Skin epidermis (tissue), 12 donors: ENCODE results near the gene DYRK1B.
A peak's percentile ranks its signal among the peaks of the same experiment; 100 is the strongest.
"Not testable (repeated sequence)": the region's sequence is repeated elsewhere in the genome, so short reads cannot be mapped to it uniquely, and the experiment has no call there.

Experiments used
- H3K27ac ChIP-seq, 21 experiments: fragments of 200-600 bp; sonication (generic) in 11 of 21; one replicate each; pipeline ENCODE4 v1.5.0; 2020; ENCODE audit warnings: mild to moderate bottlenecking in 3 of 21, inconsistent platforms in 2 of 21, moderate library complexity in 2 of 21
- H3K4me3 ChIP-seq, 7 experiments: fragments of 200-600 bp; sonication (generic) in 2 of 7; one replicate each; pipeline ENCODE4 v1.5.0; 2020; ENCODE audit warnings: inconsistent platforms in 2 of 7, mild to moderate bottlenecking in 2 of 7, moderate library complexity in 1 of 7

The DYRK1B gene

DNA sequence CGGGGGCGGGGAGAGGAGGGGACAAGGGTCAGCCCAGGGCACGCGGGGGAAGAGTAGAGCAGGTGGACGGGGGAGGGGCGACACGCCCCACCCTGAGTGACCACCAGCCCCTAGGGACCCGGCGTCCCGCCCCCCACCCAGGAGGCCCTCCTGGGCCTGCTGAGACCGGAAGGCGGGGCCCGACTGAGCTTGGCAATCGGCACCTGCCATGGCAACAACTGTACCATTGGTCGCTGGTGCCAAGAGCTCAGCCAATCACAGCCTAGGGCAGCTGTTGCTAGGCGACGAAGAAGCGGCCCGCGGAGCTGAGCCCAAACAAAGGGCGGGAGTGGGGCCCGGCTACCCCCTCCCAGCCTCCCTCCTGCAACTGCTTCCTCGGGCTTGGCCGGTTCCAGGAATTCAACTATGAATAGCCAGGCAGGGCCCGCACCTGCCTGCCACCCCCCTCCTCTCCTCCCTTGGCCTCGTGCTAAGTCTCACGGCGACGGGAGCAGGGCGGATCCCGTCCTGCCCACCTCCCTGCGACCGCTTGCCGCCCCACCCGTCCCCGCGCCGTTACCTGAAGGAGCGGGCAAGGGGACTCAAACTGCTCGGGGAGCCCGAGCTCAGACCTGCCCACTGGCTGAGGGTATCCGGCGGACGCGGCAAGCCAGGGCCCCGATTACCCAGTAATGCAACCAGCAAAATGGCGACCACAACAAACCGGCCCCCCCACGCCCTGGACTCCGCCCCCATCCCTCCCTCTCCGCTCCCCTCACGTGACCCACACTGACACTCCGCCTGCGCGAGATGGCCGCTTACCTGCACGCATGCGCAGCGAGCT is at the start of gene DYRK1B:
TSS of gene DYRK1B (minus strand) at position 699 of the 823 bp plus-strand sequence. CDS start 2,295 bp downstream, outside the sequence.
- peak within 1 kb of the TSS; percentile 79 to 100 (median 87) for H3K4me3 ChIP-seq
- peak within 1 kb of the TSS; percentile 64 to 96 (median 88) for H3K27ac ChIP-seq

DNA sequence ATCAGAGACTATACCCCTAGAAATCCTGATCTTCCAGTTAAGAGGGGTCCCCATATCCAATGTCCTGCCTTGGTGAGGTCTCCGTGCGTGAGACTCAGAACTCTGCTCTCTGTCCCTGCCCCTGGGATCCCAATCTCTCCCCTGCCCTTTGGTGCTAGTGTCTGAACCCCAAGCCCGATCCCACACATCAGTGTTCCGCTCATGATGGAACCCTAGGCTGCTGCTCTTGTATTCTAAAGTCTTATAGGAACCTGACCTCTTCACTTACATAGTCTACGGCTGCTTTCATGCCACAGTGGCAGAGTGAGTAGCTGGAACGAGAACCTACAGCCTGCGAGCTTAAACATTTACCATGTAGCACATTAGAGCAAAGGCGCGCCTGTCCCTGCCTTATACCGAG is 48.7 kb upstream of the DYRK1B start:
- not testable (repeated sequence) for H3K4me3 ChIP-seq, H3K27ac ChIP-seq

DNA sequence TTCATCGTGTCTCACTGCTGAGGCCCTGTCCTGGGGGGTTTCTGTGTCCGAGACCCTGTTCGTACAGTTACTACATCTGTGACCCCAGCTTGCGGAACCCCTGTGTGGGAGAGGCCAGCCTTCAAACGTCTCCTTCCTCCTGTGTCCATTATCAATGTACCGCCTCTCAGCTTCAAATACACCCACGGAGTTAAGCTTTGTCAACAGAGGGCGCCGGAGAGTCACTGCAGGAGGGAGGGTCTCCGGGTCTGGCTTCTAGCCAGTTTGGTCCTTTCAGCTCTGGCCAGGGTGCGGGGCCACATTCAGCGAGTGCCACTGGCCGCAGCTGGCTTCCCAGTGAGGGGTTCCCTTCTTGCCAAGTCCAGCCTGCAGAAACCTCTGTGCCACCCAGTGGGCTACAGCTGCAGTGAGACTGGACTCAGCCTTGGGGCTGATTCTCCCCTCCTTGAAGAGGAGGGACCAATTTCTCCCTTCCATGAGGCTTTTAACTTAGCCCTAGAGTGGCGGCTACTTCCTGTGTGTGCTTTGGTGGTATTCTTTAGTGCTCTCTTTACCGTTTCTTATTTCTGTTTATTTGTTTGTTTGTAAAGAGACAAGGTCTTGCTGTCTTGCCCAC is 47.6 kb upstream of the DYRK1B start:
- not testable (repeated sequence) for H3K27ac ChIP-seq, H3K4me3 ChIP-seq

DNA sequence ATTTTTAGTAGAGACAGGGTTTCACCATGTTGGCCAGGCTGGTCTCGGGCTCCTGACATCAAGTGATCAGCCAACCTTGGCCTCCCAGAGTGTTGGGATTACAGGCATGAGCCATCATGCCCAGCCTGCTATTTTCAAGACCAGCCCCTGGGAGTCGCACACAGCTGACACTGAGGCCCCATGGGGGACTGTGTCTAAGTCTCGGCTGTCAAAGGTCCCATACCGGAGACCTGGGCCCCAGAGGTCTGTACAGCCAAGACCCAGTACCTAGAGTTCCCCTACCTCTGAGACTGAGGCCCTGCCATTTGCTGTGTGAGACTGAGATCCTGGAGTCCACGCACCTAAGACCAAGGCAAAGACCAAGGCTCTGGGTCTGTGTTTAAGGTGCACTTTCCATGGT is 46.3 kb upstream of the DYRK1B start:
- H3K27ac ChIP-seq, H3K4me3 ChIP-seq: not testable (repeated sequence)

DNA sequence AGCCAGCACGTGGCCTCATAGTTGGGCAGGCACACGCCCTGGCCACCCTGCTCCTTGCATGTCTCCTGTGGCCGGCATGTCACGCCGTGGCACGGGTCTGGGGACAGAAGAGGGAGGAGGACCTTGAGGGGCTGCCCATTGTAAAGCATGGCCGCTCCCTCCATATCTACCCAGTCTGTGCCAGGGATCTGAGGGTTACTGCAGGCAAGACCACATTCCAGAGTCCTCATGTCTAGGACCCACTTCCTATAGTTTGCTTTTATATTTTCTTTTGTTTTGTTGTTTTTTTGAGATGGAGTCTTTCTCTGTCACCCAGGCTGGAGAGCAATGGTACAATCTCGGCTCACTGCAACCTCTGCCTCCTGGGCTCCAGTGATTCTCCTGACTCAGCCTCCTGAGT is 45.8 kb upstream of the DYRK1B start:
- not testable (repeated sequence) for H3K27ac ChIP-seq, H3K4me3 ChIP-seq

DNA sequence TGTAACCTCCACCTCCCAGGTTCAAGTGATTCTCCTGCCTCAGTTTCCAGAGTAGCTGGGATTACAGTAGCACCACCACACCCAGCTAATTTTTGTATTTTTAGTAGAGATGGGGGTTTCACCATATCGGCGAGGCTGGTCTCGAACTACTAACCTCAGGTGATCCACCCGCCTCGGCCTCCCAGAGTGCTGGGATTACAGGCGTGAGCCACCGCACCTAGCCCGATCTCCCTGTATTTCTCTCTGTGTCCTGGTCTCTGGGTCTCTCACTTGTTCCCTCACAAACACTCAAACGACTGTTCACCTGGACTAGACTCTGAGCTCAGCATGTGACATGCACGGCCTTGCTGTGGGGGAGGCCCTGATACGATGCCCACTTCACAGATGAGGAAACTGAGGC is 44.9 kb upstream of the DYRK1B start:
- H3K27ac ChIP-seq, H3K4me3 ChIP-seq: not testable (repeated sequence)

DNA sequence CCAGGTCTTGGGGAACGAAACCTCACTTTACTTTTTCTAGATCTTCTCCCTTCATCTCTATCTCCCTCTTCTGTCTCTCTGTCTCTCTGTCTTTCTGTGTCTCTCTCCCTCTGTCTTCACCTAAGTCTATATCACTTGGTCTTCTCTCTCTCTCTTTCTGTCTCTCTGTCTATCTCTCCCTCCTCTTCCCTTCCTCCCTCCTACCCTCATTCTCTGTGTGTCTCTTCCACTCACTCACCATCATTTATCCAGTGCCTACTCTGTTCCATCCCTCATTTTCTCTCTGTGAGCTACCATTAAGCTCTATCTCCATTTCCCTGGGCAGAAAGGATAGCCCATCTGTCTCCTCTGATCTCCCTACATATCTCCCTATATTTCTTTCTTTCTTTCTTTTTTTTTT is 44.4 kb upstream of the DYRK1B start:
- H3K27ac ChIP-seq = no peak overlapping the region
- no peak overlapping the region for H3K4me3 ChIP-seq

DNA sequence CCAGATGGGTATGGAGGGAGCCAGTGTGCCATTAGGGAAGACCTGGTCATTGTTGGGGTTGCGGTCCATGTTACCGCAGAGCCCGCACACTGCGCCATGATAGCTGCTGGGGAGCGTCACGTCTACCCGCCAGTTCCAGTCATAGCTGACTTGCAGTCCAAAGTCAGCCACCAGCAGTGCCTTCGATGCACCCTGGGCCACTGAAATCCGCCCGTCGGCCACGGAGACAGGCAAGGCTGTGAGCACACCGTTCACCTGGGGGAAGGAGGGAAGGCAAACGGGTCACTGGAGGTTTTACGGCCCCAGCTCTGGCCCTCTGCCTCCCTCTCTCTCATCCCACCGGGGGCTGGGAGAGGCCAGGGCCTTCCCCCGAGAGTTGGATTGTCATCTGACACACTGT is 44.0 kb upstream of the DYRK1B start:
- H3K4me3 ChIP-seq, H3K27ac ChIP-seq: not testable (repeated sequence)

DNA sequence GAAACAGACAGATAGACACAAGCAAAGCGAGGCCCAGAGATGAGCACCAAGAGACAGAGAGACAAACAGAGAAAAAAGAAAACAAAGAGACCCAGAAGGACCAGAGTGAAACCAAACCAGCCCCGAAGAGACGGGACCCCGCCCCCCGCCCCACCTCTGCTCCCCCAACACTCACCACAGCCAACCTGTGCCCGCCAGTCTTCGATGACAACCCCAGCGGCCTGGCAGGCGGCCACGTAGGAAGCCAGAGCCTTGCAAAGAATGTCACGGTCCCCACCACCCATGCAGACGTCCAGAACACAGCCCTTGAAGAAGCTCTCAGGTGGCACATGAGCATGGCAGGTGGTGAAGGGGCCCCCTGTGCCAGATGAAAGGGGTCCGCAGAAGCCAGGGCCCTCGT is 43.5 kb upstream of the DYRK1B start:
- not testable (repeated sequence) for H3K27ac ChIP-seq, H3K4me3 ChIP-seq

DNA sequence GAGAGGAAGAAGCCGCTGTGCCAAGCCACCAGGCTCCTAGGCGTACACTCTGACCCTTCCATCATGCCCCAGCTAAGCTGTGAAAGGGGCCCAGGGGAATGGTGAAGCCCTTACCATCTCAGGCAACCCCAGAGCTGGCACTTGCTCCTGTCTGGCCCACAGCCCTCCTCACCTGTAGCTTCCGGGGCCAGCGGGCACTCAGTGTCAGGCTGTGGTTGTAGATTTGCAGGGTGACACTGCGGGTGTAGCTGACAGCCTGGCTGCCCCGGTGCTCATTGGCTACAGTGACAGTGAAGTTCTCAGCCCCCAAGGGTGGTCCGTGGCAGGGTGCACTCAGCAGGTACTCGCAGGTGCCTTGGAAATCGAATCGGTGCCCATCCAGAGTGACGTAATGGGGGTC is 42.5 kb upstream of the DYRK1B start:
- not testable (repeated sequence) for H3K27ac ChIP-seq

DNA sequence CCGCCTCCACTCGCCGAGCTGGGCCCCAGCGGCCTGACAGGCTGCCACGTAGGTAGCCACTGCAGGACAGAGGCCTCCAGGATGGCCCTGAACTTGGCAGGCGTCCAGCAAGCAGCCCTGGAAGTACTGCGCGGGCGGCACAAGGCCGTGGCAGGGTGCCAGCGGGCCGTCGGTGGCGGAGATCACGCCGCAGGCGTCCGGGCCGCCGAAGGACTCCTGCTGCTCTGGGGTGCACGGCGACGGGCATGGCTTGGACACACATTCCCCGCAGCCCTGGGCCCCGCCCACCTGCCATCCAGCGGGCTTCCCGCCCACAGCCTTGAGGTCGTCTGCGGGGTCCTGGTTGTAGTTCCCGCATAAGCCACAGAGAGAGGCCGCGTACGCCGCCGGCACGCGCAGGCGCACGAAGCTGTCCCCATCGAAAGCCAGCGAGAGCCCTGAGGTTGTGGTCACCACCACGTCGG is 41.5 kb upstream of the DYRK1B start:
- not testable (repeated sequence) for H3K27ac ChIP-seq

More for the DNA sequence above, 42.5 kb upstream of the DYRK1B start:
- H3K4me3 ChIP-seq = not testable (repeated sequence)

DNA sequence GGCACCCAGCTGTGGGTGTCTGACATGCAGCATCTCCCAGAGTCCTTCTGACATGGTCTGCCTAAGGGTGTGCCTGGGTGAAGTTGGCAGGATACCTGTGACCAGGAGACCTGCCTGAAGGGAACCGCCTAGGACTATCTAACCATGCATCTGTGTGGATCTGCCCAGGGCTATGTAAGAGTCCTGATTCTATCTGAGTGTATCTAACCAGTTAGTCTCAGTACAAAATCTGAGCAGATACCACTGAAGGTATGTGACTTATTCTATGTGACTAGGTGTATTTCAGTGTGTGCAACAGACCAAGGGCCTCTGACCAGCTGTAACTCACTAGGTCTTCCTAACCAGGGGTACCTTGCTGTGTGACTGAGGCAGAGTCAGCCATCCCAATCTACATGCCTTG is 40.4 kb upstream of the DYRK1B start:
- Histone ChIP-seq H3K4me3 (no peak overlapping the region), H3K27ac (no peak overlapping the region)

More for the DNA sequence above, 41.5 kb upstream of the DYRK1B start:
- not testable (repeated sequence) for H3K4me3 ChIP-seq

DNA sequence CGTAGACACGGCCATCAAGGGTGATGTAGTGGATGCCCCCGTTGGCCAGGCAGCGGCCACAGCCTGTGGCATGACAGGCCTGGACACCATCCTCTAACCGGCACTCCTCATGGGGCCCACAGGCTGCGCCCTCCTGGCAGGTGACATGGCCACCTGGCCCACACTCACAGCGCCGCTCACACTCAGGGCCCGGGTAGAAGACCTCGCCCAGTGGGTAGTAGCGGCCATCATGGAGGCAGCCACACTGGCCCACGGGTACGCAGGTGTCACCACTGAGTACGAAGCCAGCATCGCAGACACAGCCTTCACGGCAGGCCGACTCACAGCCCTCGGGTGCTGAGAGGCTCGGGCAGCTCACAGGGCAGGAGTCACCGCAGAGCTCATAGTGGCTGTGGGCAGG is 39.4 kb upstream of the DYRK1B start:
- Histone ChIP-seq H3K27ac (no peak overlapping the region), H3K4me3 (no peak overlapping the region)

DNA sequence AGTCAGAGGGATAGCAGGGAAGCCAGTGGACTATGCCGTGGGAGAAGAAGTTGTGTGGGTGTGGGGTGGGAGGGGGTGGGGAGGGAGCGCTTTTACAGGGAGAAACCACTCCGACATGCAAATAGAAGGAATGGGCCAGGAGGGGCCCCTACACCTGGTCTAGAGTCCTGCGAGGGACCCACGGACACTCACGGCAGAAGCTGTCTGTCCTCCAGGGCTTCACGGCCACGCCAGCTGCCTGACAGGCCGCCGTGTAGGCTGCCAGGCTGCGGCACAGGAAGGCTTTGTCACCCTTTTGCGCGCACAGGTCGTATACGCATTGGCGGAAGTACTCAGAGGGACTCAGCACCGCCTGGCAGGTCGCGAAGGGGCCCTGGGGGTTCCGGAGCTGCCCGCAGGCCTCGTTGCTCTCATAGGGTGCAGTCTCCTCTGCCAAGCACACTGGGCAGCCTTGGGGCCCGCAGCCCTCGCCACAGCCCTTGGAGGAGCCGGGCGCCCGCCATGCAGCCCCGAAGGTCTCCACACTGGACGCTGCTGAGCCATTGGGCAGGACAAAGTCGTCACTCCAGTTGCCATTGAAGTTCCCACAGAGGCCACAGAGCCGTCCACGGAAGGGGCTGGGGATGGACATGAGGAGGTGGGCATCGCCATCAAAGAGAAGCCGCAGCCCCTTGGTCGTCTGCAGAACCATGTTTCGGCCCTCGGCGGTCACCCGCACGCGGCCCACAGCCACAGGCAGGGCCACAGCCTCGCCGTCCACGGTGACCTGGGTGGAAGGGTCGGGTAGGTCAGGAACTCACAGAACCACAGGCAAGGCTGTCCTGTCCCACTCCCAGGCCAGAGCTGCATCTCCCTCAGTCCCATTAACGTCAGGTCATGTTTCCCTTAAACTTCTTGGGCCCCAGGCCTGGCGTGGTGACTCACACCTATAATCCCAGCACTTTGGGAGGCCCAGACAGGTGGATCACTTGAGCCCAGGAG is 38.2 kb upstream of the DYRK1B start:
- H3K4me3 ChIP-seq = no peak overlapping the region
- no peak overlapping the region for H3K27ac ChIP-seq

DNA sequence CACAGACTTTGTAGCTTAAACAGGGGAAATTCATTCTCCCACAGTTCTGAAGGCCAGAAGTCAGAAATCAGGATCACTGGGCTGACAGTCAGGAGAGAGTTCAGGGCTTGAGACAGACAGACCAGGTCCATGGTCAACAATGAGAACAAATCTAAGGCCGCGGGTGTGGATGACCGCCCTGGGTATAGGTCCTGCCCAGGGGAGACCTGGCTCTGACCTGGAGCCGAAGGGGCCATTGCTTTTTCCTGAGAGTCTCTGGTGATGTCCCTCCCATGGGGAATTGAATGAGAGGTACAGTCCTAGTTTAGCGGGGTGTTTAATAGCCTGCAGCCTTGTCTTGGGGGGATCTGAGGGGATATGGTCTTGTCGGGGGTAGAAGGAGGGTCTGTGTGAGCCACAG is 37.4 kb upstream of the DYRK1B start:
- H3K4me3 ChIP-seq = no peak overlapping the region
- no peak overlapping the region for H3K27ac ChIP-seq

DNA sequence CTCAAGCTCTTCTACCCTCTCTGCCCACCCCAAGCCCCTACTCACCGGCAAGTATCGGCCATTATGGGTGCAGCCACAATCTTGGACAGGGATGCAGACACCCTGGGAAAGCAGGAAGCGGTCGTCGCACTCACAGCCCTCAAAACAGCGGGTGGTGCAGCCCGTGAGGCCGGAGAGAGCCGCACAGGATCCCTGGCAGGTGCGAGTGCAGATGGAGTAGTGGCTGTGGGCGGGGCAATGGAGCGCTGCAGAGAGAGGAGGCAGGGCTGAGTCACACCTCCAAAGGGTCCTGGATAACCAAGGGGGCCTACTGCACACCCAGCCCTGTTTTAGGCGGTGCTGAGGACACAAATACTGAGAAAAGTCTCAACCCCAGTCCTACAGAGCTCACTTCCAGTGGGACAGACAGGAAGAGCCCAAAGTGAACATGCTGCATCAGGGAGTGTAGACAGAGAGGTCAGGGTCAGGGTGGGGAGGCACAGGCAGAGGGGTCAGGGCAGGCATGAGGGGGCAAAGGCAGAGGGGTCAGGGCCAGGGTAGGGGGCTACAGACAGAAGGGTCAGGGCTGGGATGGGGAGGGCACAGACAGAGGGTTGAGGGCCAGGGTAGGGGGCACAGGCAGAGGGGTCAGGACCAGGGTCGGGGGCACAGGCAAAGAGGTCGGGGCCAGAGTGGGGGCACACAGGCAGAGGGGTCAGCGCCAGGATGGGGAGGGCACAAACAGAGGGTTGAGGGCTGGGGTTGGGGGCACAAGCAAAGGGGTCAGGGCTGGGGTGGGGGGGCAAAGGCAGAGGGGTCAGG is 36.4 kb upstream of the DYRK1B start:
- Histone ChIP-seq H3K4me3 (no peak overlapping the region), H3K27ac (no peak overlapping the region)

DNA sequence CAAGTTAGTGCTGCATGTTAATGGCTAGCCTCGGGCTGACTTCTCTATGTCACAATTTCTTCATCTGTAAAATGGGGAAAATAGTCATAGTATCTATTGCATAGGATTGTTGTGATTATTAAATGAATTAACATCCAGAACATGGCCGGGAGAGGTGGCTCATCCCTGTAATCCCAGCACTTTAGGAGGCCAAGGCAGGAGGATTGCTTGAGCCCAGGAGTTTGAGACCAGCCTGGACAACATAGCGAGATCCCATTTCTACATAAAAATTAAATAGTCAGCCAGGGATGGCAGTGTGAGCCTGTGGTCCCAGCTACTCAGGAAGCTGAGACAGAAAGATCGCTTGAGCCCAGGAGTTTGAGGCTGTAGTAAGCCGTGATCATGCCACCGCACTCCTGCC is 34.0 kb upstream of the DYRK1B start:
- H3K4me3 ChIP-seq = no peak overlapping the region
- no peak overlapping the region for H3K27ac ChIP-seq

DNA sequence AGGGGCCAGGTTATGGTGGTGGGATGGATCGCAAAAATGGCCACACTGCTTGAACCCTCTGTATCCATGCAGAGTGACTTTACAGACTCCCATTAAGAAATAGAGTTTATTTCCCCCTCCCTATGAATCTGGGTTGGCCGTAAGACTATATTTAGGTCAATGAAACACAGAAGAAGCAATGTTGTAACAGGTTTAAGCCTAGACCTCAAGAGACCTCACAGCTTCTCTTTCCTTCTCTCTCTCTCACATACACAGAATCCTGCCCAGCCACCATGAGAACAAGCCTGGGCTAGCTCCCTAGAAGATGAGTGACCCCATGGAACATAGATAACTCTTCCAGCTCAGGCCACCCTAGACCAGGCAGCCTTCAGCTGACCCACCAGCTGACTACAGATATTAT is 33.2 kb upstream of the DYRK1B start:
- no peak overlapping the region for H3K4me3 ChIP-seq
- no peak overlapping the region for H3K27ac ChIP-seq

DNA sequence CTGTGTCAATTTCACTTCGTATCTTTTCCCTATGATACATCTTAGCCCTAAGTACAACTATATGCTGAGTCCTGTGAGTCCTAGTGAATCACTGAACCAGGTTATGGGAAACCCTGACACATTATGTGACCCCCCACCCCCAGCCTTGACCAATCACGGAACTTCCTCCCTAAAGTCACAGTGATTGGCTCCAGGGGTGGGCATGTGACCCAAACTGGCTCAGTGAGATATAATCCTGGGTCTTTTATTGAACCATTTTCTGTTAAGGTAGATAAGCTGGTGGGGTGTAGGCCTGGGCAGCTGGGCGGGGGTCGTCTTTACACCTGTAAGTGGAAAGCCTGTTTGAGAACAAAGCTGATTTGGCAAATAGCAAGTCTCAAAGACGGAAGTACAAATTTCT is 32.0 kb upstream of the DYRK1B start:
- no peak overlapping the region for H3K4me3 ChIP-seq
- H3K27ac ChIP-seq = no peak overlapping the region
